HG03378 (cell line): ENCODE results near the gene PPP2R3B.
"Not testable (repeated sequence)": the region's sequence is repeated elsewhere in the genome, so short reads cannot be mapped to it uniquely, and the experiment has no call there.

Experiments
- ATAC-seq: cut with Tn5 transposase; IDR thresholded peaks from one replicate; pipeline ENCODE4 v1.9.1; 2021; ENCODE audit warnings: mild to moderate bottlenecking, moderate library complexity; ENCODE audit not compliant: unreplicated experiment

Gene PPP2R3B

GRCh38 chrX:307261-308111 is 79.2 kb downstream of the PPP2R3B start:
- ATAC-seq: no peak

- ATAC-seq: not testable (repeated sequence)
Observed at GRCh38 chrX:306614-307251, 80.0 kb downstream of the PPP2R3B start.

- ATAC-seq: not testable (repeated sequence)
Observed at GRCh38 chrX:305781-306613, 80.7 kb downstream of the PPP2R3B start.

- no peak for ATAC-seq
Observed at GRCh38 chrX:302975-303374, 83.7 kb downstream of the PPP2R3B start.

- no peak for ATAC-seq
Observed at GRCh38 chrX:300334-300733, 86.4 kb downstream of the PPP2R3B start.

- ATAC-seq: no peak
Observed at GRCh38 chrX:298993-299392, 87.7 kb downstream of the PPP2R3B start.

GRCh38 chrX:295136-295535 is 91.6 kb downstream of the PPP2R3B start:
- no peak for ATAC-seq

- no peak for ATAC-seq
Observed at GRCh38 chrX:292900-293897, 93.5 kb downstream of the PPP2R3B start.

- no peak for ATAC-seq
Observed at GRCh38 chrX:291411-291901, 95.3 kb downstream of the PPP2R3B start.

GRCh38 chrX:290476-291166 is 96.1 kb downstream of the PPP2R3B start:
- ATAC-seq: no peak

GRCh38 chrX:288561-288991 is 98.1 kb downstream of the PPP2R3B start:
- no peak for ATAC-seq

- ATAC-seq: no peak
Observed at GRCh38 chrX:287670-288069, 99.0 kb downstream of the PPP2R3B start.

- ATAC-seq: no peak
Observed at GRCh38 chrX:285076-285677, 101.5 kb downstream of the PPP2R3B start.
